Pancreas (tissue), 10 donors: ENCODE data around the gene LAYN. TPM values are rescaled to one million over a fixed set of nuclear protein-coding genes. Genes with fewer than 3 reads are reported as not detected.
A peak's percentile ranks its signal among the peaks of the same experiment; 100 is the strongest.

ENCODE experiments used
- ATAC-seq, 4 donors: fragments of 200-7000 bp; cut with Tn5 transposase; one replicate each; pipeline versions ENCODE4 v1.8.0 to v1.9.1; 2020; ENCODE audit warnings: mild to moderate bottlenecking in 4 of 4, moderate library complexity in 4 of 4
- DNase-seq, 6 donors: peaks; one replicate each; pipeline ENCODE4 v3.0.0-alpha.2; 2020
- FAIRE-seq: peaks from 2 replicates; lab custom pipeline; 2012; peaks lifted over from hg19 to GRCh38; lab: Jason Lieb, UNC
- H3K27ac ChIP-seq, 4 donors: fragments of 200-600 bp; sonication (generic); 1 replicate in 3 of 4; 2 replicates in 1 of 4; pipeline versions ENCODE4 v1.5.0 to v1.8.0; 2020
- H3K27me3 ChIP-seq, 4 donors: fragments of 200-600 bp; one replicate each; pipeline ENCODE4 v1.8.0; 2021
- H3K36me3 ChIP-seq, 3 donors: fragments of 200-600 bp; sonication (generic) in 1 of 3; one replicate each; pipeline versions ENCODE4 v1.5.0 to v1.8.0; 2020 to 2021
- H3K4me1 ChIP-seq, 3 donors: fragments of 200-600 bp; one replicate each; pipeline ENCODE4 v1.8.0; 2021
- H3K4me3 ChIP-seq, 4 donors: fragments of 200-600 bp; sonication (generic) in 2 of 4; one replicate each; pipeline versions ENCODE4 v1.5.0 to v1.8.0; 2020 to 2021
- H3K9me3 ChIP-seq, 4 donors: fragments of 200-600 bp; one replicate each; pipeline ENCODE4 v1.8.0; 2021
- WGBS, 2 donors: extraction: QIAGEN DNeasy Blood & Tissue Kit; methylation state at CpG; one replicate each; pipeline ENCODE4 v1.1.7; 2013; 5-methylcytosine and 5-hydroxymethylcytosine counted together
- intact Hi-C, 3 donors: fragments of 100-400 bp; cut with DNase I; formaldehyde crosslinking; loops; one replicate each; pipeline versions ENCODE4 v1.11.1 to v1.14.2; 2022
- polyA plus RNA-seq, 2 donors: library from polyadenylated mRNA; stranded (reverse); fragments of 200-250 nt; gene quantifications; one replicate each; pipeline ENCODE4 v1.2.3, GENCODE V29; 2013
- total RNA-seq, 6 donors: library from RNA; stranded (reverse); fragmentation: NEBNext Ultra II Directional in 4 of 6; extraction: Animal tissue kit (Norgen Biotek cat#: 25700) in 4 of 6; gene quantifications; one replicate each; pipeline versions ENCODE4 v1.2.1 to v1.2.4, GENCODE V29; 2021 to 2023
- TF ChIP-seq, protein P1 (sequence below), 4 donors: fragments of 200-600 bp; sonication (generic) in 3 of 4; IDR thresholded peaks; one replicate each; pipeline versions ENCODE4 v1.5.0 to v1.8.0; 2021; ENCODE audit warnings: antibody characterized with exemption in 4 of 4
- donor health status: healthy with polysubstance abuse.
- donor health status: DM: no; HTN: no; CAD: no; lungs with moderate emphysema.
- donor health status: DM: no; HTN: no; CAD: no.
- donor health status: control.
- donor health status: control.
- donor health status: Bipolar disorder and iron deficiency.
- donor health status: DM: yes; HTN: yes; CAD: no.
- donor health status: DM: no; HTN: no; CAD: no.
- donor health status: DM: no; HTN: no; CAD: no.
- donor health status: DM: yes; HTN: yes; CAD: no.

Gene LAYN
- total and polyA plus RNA-seq, 8 donors, result 0.44 to 3.2 (median 1.1) TPM

DNA sequence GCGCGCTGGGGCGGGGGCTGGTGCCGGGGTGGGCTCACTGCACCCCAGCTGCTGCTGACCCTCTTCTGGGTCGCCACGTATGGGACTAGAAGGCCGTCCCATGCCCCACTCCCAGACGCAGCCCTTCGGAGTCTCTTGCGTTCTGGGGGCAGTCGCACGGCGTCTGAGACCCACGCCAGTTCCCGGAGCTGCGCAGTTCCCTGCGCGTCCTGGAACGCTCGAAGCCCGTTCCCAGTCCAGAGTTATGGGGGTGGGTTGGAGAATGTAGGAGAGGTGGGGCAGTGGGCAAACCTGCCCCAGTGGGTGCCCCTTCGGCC is 375 bp downstream of the LAYN start:
- FAIRE-seq (no peak), DNase-seq (peak in 2 of 6 donors; percentile 22 to 50), ATAC-seq (peak; percentile 38 to 59 (median 48))
- Histone ChIP-seq H3K27ac (peak overlapping the region in 2 of 4 donors; percentile 41 to 45), H3K4me3 (peak overlapping the region; percentile 18 to 51 (median 36)), H3K9me3 (no peaks in the 10 kb centered on the region), H3K27me3 (peaks cover 0 to 5% (median 0%) of the 10 kb centered on the region in 4 donors), H3K4me1 (peaks cover 0 to 7% (median 0%) of the 10 kb centered on the region in 3 donors), H3K36me3 (no peaks in the 10 kb centered on the region)
- intact Hi-C loops, result no loop called here
- TF ChIP-seq, protein P1, sequence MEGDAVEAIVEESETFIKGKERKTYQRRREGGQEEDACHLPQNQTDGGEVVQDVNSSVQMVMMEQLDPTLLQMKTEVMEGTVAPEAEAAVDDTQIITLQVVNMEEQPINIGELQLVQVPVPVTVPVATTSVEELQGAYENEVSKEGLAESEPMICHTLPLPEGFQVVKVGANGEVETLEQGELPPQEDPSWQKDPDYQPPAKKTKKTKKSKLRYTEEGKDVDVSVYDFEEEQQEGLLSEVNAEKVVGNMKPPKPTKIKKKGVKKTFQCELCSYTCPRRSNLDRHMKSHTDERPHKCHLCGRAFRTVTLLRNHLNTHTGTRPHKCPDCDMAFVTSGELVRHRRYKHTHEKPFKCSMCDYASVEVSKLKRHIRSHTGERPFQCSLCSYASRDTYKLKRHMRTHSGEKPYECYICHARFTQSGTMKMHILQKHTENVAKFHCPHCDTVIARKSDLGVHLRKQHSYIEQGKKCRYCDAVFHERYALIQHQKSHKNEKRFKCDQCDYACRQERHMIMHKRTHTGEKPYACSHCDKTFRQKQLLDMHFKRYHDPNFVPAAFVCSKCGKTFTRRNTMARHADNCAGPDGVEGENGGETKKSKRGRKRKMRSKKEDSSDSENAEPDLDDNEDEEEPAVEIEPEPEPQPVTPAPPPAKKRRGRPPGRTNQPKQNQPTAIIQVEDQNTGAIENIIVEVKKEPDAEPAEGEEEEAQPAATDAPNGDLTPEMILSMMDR (IDR thresholded peaks at IDR 0.05), result no peak
- WGBS, 2 donors, result 2% methylated on average over 22 of the region's 22 CpGs

DNA sequence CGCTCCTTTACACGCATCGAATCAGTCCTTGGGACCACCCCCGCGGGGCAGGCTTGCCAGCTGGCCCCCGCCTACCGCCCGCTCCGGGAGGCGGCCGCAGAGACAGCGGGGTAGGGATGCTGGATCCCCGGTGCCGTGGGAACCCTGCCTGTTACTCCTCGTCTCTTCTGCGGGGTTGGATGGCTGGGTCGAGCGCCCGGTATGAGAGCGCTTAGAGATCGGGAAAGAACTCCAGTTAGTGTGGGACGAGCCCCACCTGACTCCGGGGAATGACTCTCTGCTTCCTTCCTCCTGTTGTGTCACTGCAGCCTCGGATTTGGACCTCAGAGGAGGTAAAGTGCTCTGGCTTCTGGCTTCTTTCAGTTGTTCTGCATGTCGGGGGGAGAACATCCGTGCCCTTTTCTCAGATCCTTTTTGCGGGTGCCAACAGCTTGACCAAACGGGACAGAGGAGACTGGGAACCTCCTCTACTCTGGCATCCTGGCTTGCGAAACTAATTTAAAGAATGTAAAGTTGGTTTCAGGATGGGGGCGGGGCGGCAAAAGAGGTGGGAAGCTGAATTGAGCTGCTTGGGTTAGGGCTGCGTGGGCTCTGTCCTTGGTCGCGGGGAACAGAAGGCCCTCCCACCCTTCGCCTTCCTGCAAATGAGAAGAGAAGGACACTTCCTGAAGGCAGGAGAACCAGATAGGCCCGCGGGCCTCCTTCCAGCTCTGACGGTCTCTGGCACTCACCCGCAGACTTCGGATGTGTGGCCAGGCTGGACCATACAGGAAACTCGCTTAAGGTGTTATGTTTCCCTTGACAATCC is 938 bp downstream of the LAYN start:
- Histone ChIP-seq H3K4me3 (peak overlapping the region; percentile 18 to 51 (median 36)), H3K27ac (peak overlapping the region in 2 of 4 donors; percentile 41 to 45), H3K27me3 (peaks cover 0 to 5% (median 0%) of the 10 kb centered on the region in 4 donors), H3K4me1 (peaks cover 0 to 7% (median 0%) of the 10 kb centered on the region in 3 donors), H3K36me3 (no peaks in the 10 kb centered on the region), H3K9me3 (no peaks in the 10 kb centered on the region)
- TF ChIP-seq, protein P1 (IDR thresholded peaks at IDR 0.05), result no peak
- FAIRE-seq (no peak), DNase-seq (peak; percentile 14 to 58 (median 24)), ATAC-seq (peak; percentile 55 to 75 (median 72))
- intact Hi-C loops, result no loop called here
- 11 to 12% methylated on average over 37 to 41 of the region's 41 CpGs for WGBS, 2 donors

DNA sequence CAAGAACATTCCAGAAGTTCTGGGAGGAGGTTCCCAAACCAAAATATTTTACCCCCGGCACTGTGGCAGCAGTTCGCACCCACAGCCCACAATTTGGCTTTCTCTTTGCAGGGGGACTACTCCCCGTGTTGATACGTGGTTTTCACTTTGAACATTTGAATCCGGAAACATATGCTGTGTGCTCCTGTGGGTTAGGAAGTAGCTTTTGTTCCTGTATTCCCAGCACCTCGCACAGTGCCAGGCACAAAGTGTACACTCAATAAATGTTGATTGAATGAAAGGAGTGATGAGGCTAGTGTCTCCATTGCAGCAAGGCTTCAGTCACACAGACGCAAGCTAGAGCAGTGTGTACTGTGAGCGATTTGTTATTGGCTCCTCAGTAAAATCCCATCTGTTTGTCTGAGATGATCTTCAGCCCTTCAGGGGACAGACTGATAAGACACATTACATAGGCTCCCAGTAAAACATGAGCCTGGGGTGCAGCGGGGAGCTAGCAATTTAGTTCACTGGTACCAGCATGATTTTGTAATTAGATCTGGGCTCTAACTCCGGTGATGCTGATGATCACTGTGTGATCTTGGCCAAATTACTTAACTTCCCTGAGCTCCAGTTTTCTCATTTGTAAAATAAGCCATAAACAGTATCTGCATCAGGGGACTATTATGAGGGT is 2.2 kb downstream of the LAYN start:
- no peak overlapping the region for H3K4me3 ChIP-seq
- H3K9me3 ChIP-seq, result no peaks in the 10 kb centered on the region
- intact Hi-C loops, result no loop called here
- H3K27ac ChIP-seq, result no peak overlapping the region
- no peak for ATAC-seq
- peaks cover 0 to 7% (median 0%) of the 10 kb centered on the region in 3 donors for H3K4me1 ChIP-seq
- no peak for DNase-seq
- TF ChIP-seq, protein P1 (IDR thresholded peaks at IDR 0.05), result no peak
- WGBS, 2 donors, result 76 to 84% methylated on average over 10 of the region's 10 CpGs
- no peaks in the 10 kb centered on the region for H3K36me3 ChIP-seq
- FAIRE-seq, result no peak
- H3K27me3 ChIP-seq, result no peaks in the 10 kb centered on the region

DNA sequence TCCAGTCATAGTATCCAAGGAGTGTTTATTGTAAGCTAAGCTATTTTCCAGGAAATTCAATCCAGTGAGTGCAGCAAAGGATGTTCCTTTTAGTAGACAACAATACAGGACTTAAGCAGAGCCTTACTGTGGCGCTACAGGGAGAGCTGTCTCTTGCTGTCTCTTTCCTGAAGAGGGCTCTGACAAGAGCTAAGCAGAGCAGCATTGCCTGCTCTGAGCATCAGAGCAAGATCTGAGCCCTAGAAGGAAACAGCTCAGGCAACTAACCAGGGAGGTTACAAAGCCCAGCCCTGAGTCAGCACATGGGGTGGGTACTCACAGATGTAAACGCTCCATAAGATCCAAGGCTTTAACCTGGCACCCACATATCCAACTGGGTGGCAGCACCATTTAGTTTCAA is 8.0 kb downstream of the LAYN start:
- Histone ChIP-seq H3K27me3 (no peaks in the 10 kb centered on the region), H3K9me3 (no peaks in the 10 kb centered on the region), H3K27ac (no peak overlapping the region), H3K4me3 (no peak overlapping the region), H3K4me1 (no peaks in the 10 kb centered on the region), H3K36me3 (no peaks in the 10 kb centered on the region)
- 91% methylated on average over 2 of the region's 2 CpGs for WGBS, 2 donors
- no peak for DNase-seq
- FAIRE-seq, result no peak
- no peak for ATAC-seq
- TF ChIP-seq, protein P1 (IDR thresholded peaks at IDR 0.05), result no peak
- intact Hi-C loops, result no loop called here
